ENCODE data around the gene LYAR. TPM values are rescaled to one million over a fixed set of nuclear protein-coding genes. Genes with fewer than 3 reads are reported as not detected.

The LYAR gene
- total and polyA plus RNA-seq, 2 donors (not counting 3 experiments of a cell fraction or from before 2014, with no cell fraction given), result 4.2 to 24.6 TPM

- Histone ChIP-seq H3K4me3 (replicated peaks in 1 of 3; ENCODE audit: insufficient read depth in 1 of 3, low read depth in 1 of 3, low read length in 3 of 3) (no peak overlapping the region), H3K9me3 (replicated peaks; ENCODE audit: control insufficient read depth, insufficient read depth, low read length) (no peaks in the 10 kb centered on the region), H3K79me2 (ENCODE audit: control insufficient read depth, insufficient read depth, low read length) (no peaks in the 10 kb centered on the region), H3K27ac (ENCODE audit: insufficient read depth, low read depth, low read length) (no peak overlapping the region), H3K4me2 (ENCODE audit: insufficient read depth, low read length) (no peak overlapping the region), H3K4me1 (ENCODE audit: control insufficient read depth, extremely low read depth, insufficient read depth, low read length) (no peaks in the 10 kb centered on the region), H4K20me1 (replicated peaks; ENCODE audit: control insufficient read depth, extremely low read depth, insufficient read depth, low read length) (no peaks in the 10 kb centered on the region), H2AFZ (ENCODE audit: low read depth, low read length) (no peak overlapping the region), H3K27me3 (ENCODE audit: control insufficient read depth in 2 of 2, insufficient read depth in 2 of 2, low read length in 2 of 2) (no peaks in the 10 kb centered on the region), H3K9me1 (replicated peaks; ENCODE audit: control insufficient read depth, extremely low read depth, insufficient read depth, low read length) (no peaks in the 10 kb centered on the region), H3K9ac (replicated peaks; ENCODE audit: extremely low read depth, insufficient read depth, low read length) (no peak overlapping the region), H3K36me3 (ENCODE audit: control insufficient read depth in 2 of 2, extremely low read depth in 1 of 2, insufficient read depth in 2 of 2, low read length in 2 of 2) (no peaks in the 10 kb centered on the region)
- no peak for DNase-seq (ENCODE audit: low read depth, low spot score)
- no TSS peak for BruUV-seq (replicated peaks)
- POLR2A ChIA-PET, result no interaction called here
- intact Hi-C loops (cut with micrococcal nuclease), result no loop called here
- dilution Hi-C loops (cut with MboI; ENCODE audit: extremely low pct_ligation_motif_present, low sequenced_read_pairs), result no loop called here
- CTCF ChIA-PET, result interaction anchor here (2.1 kb wide), 1 partner anchor 80 kb away, joined by 6 read pairs; no protein-coding TSS in a partner anchor
- TF ChIP-seq FOS (IDR thresholded peaks at IDR 0.05; ENCODE audit: borderline replicate concordance, insufficient read depth, low read length) (no peak), CTCF (IDR thresholded peaks at IDR 0.05; ENCODE audit: extremely low read depth in 1 of 2, insufficient read depth in 1 of 2, low read depth in 1 of 2, low read length in 2 of 2) (no peak), GATA2 (IDR thresholded peaks at IDR 0.05; ENCODE audit: insufficient read depth, insufficient read length, low read depth, low read length) (no peak), POLR2AphosphoS5 (IDR thresholded peaks at IDR 0.05; ENCODE audit: insufficient read depth, low read depth, low read length) (no peak), POLR2A (IDR thresholded peaks at IDR 0.05; ENCODE audit: low read depth, low read length) (no peak), EZH2 (IDR thresholded peaks at IDR 0.05; ENCODE audit: borderline replicate concordance, low read depth, low read length, severe bottlenecking) (no peak), JUN (IDR thresholded peaks at IDR 0.05; ENCODE audit: borderline replicate concordance, insufficient read depth, insufficient read length, low read depth) (no peak), MYC (IDR thresholded peaks at IDR 0.05; ENCODE audit: low read depth, low read length) (no peak), MAX (IDR thresholded peaks at IDR 0.05; ENCODE audit: insufficient read depth, insufficient read length) (no peak)
- no peak for FAIRE-seq
These were observed 33.2 kb downstream of the LYAR start for GRCh38 chr4:4256799-4257198.
